ENCODE data around the gene ARGFX.

ARGFX gene

DNA sequence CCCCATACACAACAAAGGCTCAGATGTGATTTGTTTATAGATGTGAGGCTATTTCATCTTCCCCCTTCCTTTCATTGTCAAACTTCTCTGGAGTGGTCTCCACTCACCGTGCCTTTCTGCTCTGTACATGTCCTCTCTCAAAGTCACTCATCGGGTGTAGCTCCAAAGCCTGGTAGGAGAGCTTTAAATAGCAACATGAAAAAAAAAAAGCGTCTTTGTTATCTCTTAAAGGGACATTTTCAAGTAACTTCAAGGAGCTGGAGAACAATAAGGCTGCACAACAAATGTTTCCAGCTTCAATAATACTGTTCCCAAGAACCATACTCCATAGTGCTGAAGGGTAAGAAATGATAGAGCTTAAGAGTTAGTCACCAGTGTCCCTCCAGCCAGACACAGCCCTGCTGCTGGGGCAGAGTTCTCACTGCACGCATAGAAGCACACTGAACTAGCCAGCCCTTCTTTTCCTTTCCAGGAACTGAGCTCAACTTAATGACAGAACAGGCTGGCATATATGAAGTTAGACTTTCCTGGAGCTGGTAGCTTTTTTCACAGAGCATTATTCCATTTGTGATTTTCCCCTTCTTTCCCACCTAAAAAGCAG lies 33.6 kb downstream of the ARGFX start:
- no peak for DNase-seq

DNA sequence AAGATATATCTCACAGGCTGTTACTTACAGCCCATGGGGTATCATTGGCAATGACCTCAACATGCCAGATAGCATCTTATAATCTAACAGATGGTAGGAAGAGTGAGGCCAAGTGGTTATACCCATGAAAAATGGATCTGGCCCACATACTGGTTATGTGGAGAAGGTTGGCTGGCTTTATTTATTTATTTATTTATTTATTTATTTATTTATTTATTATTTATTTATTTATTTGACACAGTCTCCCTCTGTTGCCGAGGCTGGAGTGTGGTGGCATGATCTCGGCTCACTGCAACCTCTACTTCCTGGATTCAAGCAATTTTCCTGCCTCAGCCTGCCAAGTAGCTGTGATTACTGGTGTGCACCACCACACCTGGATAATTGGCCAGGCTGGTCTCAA lies 37.0 kb downstream of the ARGFX start:
- DNase-seq = no peak

DNA sequence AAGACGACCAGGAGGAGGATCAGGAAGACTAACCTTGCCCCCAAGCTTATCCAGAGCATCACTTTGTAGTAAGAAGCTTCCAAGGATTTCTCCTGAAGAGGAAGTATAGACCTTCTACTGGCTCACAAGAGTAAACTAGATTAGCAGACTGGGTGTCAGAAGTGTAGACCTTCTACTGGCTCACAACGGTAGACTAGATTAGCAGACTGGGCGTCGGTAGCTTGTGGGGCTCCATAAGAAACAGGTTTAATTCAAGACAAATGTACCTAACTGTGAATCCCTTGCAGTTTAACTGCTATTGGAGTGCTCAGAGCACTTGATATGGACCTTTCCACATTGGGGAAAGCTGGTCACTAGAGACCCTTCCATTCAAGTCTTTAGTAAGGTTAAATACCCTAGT lies 38.4 kb downstream of the ARGFX start:
- DNase-seq = peak; percentile 52

Measured in hematopoietic multipotent progenitor cell treated with erythropoietin and hydrocortisone succinate and interleukin-3 and kit ligand, for 4 days (in vitro differentiated cells).